Trophoblast cell (in vitro differentiated cells and primary cell): Measurements from ENCODE around the gene EFHC1.

Experiments used
- DNase-seq, 2 donors: peaks; one replicate each; pipeline ENCODE4 v3.0.0-alpha.2; 2016
- H2AFZ ChIP-seq: 2 replicates; pipeline ENCODE4 v1.6.1; 2013; ENCODE audit warnings: low read length, moderate library complexity, mild to moderate bottlenecking; ENCODE audit not compliant: insufficient read depth, poor library complexity
- H2AK5ac ChIP-seq: 2 replicates; pipeline ENCODE4 v1.6.1; 2013; ENCODE audit warnings: mild to moderate bottlenecking, low read length
- H2BK120ac ChIP-seq: 2 replicates; pipeline ENCODE4 v1.6.1; 2013; ENCODE audit warnings: low read length, mild to moderate bottlenecking, moderate library complexity; ENCODE audit not compliant: insufficient read depth, poor library complexity
- H2BK12ac ChIP-seq: 2 replicates; pipeline ENCODE4 v1.6.1; 2013; ENCODE audit warnings: mild to moderate bottlenecking, low read length, moderate library complexity
- H2BK5ac ChIP-seq: 2 replicates; pipeline ENCODE4 v1.6.1; 2013; ENCODE audit warnings: low read length, low read depth, moderate library complexity, mild to moderate bottlenecking; ENCODE audit not compliant: poor library complexity
- H3K14ac ChIP-seq: 2 replicates; pipeline ENCODE4 v1.6.1; 2013; ENCODE audit warnings: mild to moderate bottlenecking, low read length
- H3K18ac ChIP-seq: 2 replicates; pipeline ENCODE4 v1.6.1; 2013; ENCODE audit warnings: mild to moderate bottlenecking, low read length
- H3K23ac ChIP-seq: 2 replicates; pipeline ENCODE4 v1.6.1; 2013; ENCODE audit warnings: low read length
- H3K27ac ChIP-seq: 2 replicates; pipeline ENCODE4 v1.5.1; 2013; ENCODE audit warnings: low read depth, mild to moderate bottlenecking, inconsistent platforms, low read length, moderate library complexity
- H3K27me3 ChIP-seq: 2 replicates; pipeline ENCODE4 v1.6.1; 2013; ENCODE audit warnings: inconsistent platforms, mild to moderate bottlenecking, low read length, moderate library complexity; ENCODE audit not compliant: insufficient read depth
- H3K36me3 ChIP-seq, 2 experiments: 1 replicate in 1 of 2; 2 replicates in 1 of 2; pipeline ENCODE4 v1.6.1; 2013; ENCODE audit warnings: low read length in 2 of 2, mild to moderate bottlenecking in 2 of 2, moderate library complexity in 1 of 2; ENCODE audit not compliant: insufficient read depth in 2 of 2, control insufficient read depth in 1 of 2
- H3K4ac ChIP-seq: 2 replicates; pipeline ENCODE4 v1.6.1; 2013; ENCODE audit warnings: low read depth, mild to moderate bottlenecking, low read length, moderate library complexity
- H3K4me1 ChIP-seq, 2 experiments: 1 replicate in 1 of 2; 2 replicates in 1 of 2; pipeline ENCODE4 v1.6.1; 2013; ENCODE audit warnings: low read length in 2 of 2, mild to moderate bottlenecking in 2 of 2, moderate library complexity in 1 of 2; ENCODE audit not compliant: insufficient read depth in 2 of 2, control insufficient read depth in 1 of 2
- H3K4me2 ChIP-seq: 2 replicates; pipeline ENCODE4 v1.6.1; 2013; ENCODE audit warnings: inconsistent platforms, mild to moderate bottlenecking, low read length, moderate library complexity
- H3K4me3 ChIP-seq: 2 replicates; pipeline ENCODE4 v1.5.1; 2013; ENCODE audit warnings: mild to moderate bottlenecking, low read depth, low read length, inconsistent platforms
- H3K79me1 ChIP-seq: one replicate; pipeline ENCODE4 v1.6.1; 2013; ENCODE audit warnings: low read length
- H3K79me2 ChIP-seq: 2 replicates; pipeline ENCODE4 v1.6.1; 2013; ENCODE audit warnings: low read length, mild to moderate bottlenecking; ENCODE audit not compliant: control insufficient read depth, insufficient read depth, poor library complexity
- H3K9ac ChIP-seq: 2 replicates; pipeline ENCODE4 v1.6.1; 2013; ENCODE audit warnings: mild to moderate bottlenecking, low read length
- H3K9me3 ChIP-seq: 2 replicates; pipeline ENCODE4 v1.6.1; 2013; ENCODE audit warnings: low read depth, mild to moderate bottlenecking, control low read depth, inconsistent platforms, low read length; ENCODE audit not compliant: insufficient read depth
- H4K12ac ChIP-seq: 2 replicates; pipeline ENCODE4 v1.6.1; 2013; ENCODE audit warnings: low read depth, mild to moderate bottlenecking, low read length, moderate library complexity
- H4K8ac ChIP-seq: 2 replicates; pipeline ENCODE4 v1.6.1; 2013; ENCODE audit warnings: low read depth, mild to moderate bottlenecking, low read length, moderate library complexity
- H4K91ac ChIP-seq: one replicate; pipeline ENCODE4 v1.6.1; 2013; ENCODE audit warnings: low read depth, mild to moderate bottlenecking, low read length, moderate library complexity
- WGBS: extraction: QIAGEN DNeasy Blood & Tissue Kit; methylation state at CpG from one replicate; pipeline ENCODE4 v1.1.7; 2013; ENCODE audit warnings: missing lambda C conversion rate; ENCODE audit not compliant: insufficient read length, insufficient coverage; ENCODE audit errors: extremely low coverage; 5-methylcytosine and 5-hydroxymethylcytosine counted together

Gene EFHC1

GRCh38 chr6:52548353-52548713 lies 128.2 kb downstream of the EFHC1 start:
- Histone ChIP-seq H2BK120ac (no peak overlapping the region), H3K9me3 (no peaks in the 10 kb centered on the region), H2BK5ac (no peak overlapping the region), H3K27ac (no peak overlapping the region), H3K79me1 (peaks cover 2% of the 10 kb centered on the region), H3K4me2 (no peak overlapping the region), H4K8ac (no peak overlapping the region), H3K36me3 (no peaks in the 10 kb centered on the region), H4K12ac (no peak overlapping the region), H3K23ac (no peak overlapping the region), H3K79me2 (peaks cover 3% of the 10 kb centered on the region), H2AFZ (no peak overlapping the region), H3K4me1 (peaks cover 32 to 42% of the 10 kb centered on the region in 2 experiments), H3K27me3 (no peaks in the 10 kb centered on the region), H3K4me3 (no peak overlapping the region), H3K4ac (no peak overlapping the region), H2AK5ac (no peak overlapping the region), H2BK12ac (no peak overlapping the region), H3K18ac (no peak overlapping the region), H3K14ac (no peak overlapping the region), H4K91ac (no peak overlapping the region), H3K9ac (no peak overlapping the region)
- WGBS, result no CpG with 5 or more reads among the region's 7 CpGs
- DNase-seq, result no peak

DNA sequence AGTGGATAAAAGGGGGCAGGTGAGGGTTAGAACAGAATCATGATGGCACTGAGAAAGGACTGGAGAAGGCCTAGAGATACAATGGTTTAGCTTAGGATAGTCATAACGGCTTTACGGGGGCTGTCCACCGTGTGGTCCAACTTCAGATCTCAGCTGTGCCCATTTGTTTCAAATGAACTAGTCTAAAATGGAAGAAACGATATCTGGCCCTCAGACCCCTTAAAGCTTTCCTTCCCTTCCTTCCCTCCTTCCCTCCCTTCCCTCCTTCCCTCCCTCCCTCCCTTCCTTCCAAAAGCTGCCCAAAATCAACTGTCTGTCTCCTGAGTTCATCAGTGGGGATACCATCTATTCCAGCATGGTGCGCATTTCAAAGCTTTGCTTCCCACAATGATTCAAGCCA lies 128.9 kb downstream of the EFHC1 start:
- H3K4ac ChIP-seq, result no peak overlapping the region
- H3K27me3 ChIP-seq, result no peaks in the 10 kb centered on the region
- H3K9me3 ChIP-seq, result no peaks in the 10 kb centered on the region
- H3K27ac ChIP-seq, result no peak overlapping the region
- H2BK120ac ChIP-seq, result no peak overlapping the region
- H3K4me2 ChIP-seq, result no peak overlapping the region
- no peak overlapping the region for H4K8ac ChIP-seq
- H4K12ac ChIP-seq, result no peak overlapping the region
- H2AK5ac ChIP-seq, result no peak overlapping the region
- no peak overlapping the region for H2BK5ac ChIP-seq
- H3K14ac ChIP-seq, result no peak overlapping the region
- H3K4me3 ChIP-seq, result no peak overlapping the region
- no peak overlapping the region for H3K9ac ChIP-seq
- H3K36me3 ChIP-seq, result no peaks in the 10 kb centered on the region
- peaks cover 2% of the 10 kb centered on the region for H3K79me1 ChIP-seq
- no peak overlapping the region for H4K91ac ChIP-seq
- H3K79me2 ChIP-seq, result peaks cover 3% of the 10 kb centered on the region
- no peak overlapping the region for H2BK12ac ChIP-seq
- H2AFZ ChIP-seq, result no peak overlapping the region
- H3K23ac ChIP-seq, result no peak overlapping the region
- no peak for DNase-seq
- WGBS, result no CpG with 5 or more reads among the region's 5 CpGs
- H3K4me1 ChIP-seq, result peaks cover 28 to 38% of the 10 kb centered on the region in 2 experiments
- no peak overlapping the region for H3K18ac ChIP-seq

DNA sequence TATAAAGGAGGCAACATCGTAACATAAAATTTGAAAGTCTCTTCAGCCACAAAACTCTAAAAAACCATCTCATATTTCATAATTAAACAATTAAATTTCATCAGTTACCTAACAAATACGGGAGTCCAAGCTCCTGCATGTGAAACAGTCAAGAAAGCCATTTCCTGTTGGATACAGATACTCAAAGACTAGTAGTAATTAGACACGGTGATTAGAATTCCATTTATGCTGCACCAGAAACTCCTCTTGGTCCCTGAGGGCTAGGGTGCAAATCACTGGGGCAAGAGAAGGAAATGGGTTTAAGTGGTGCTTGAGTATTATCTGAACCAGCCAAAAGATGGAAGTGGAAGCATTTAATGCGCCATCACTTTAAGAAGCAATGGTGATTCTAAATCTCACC lies 129.3 kb downstream of the EFHC1 start:
- Histone ChIP-seq H4K91ac (no peak overlapping the region), H3K18ac (no peak overlapping the region), H3K79me2 (peaks cover 3% of the 10 kb centered on the region), H2BK120ac (no peak overlapping the region), H3K4ac (no peak overlapping the region), H3K79me1 (peaks cover 2% of the 10 kb centered on the region), H3K9me3 (no peaks in the 10 kb centered on the region), H2BK5ac (no peak overlapping the region), H3K4me1 (peaks cover 28 to 34% of the 10 kb centered on the region in 2 experiments), H2BK12ac (no peak overlapping the region), H3K14ac (no peak overlapping the region), H3K27me3 (no peaks in the 10 kb centered on the region), H3K4me3 (no peak overlapping the region), H2AFZ (no peak overlapping the region), H4K8ac (no peak overlapping the region), H3K27ac (no peak overlapping the region), H3K4me2 (no peak overlapping the region), H3K23ac (no peak overlapping the region), H3K9ac (no peak overlapping the region), H3K36me3 (no peaks in the 10 kb centered on the region), H2AK5ac (no peak overlapping the region), H4K12ac (no peak overlapping the region)
- no peak for DNase-seq
- WGBS, result 100% methylated on average over 1 of the region's 4 CpGs

GRCh38 chr6:52550014-52550575 lies 130.0 kb downstream of the EFHC1 start:
- Histone ChIP-seq H3K79me2 (peaks cover 2% of the 10 kb centered on the region), H2BK12ac (no peak overlapping the region), H3K18ac (no peak overlapping the region), H2BK120ac (no peak overlapping the region), H2AFZ (no peak overlapping the region), H3K14ac (no peak overlapping the region), H4K8ac (no peak overlapping the region), H2AK5ac (no peak overlapping the region), H3K4me2 (no peak overlapping the region), H3K79me1 (peaks cover 2% of the 10 kb centered on the region), H4K91ac (no peak overlapping the region), H3K36me3 (no peaks in the 10 kb centered on the region), H3K4ac (no peak overlapping the region), H3K9ac (no peak overlapping the region), H3K27ac (no peak overlapping the region), H2BK5ac (no peak overlapping the region), H3K9me3 (no peaks in the 10 kb centered on the region), H3K23ac (no peak overlapping the region), H3K4me1 (peaks cover 26 to 32% of the 10 kb centered on the region in 2 experiments), H3K27me3 (no peaks in the 10 kb centered on the region), H3K4me3 (no peak overlapping the region), H4K12ac (no peak overlapping the region)
- DNase-seq, result no peak
- no CpG with 5 or more reads among the region's 6 CpGs for WGBS
